Erythroblast (primary cell): ENCODE results near the gene SMYD1.

Experiments
- DNase-seq, 2 experiments: peaks; one replicate each; lab custom pipeline; 2025; lab: John Stamatoyannopoulos, UW
- GATA1 ChIP-seq: IDR thresholded peaks from 2 replicates; pipeline ENCODE4 v1.6.1; 2011; ENCODE audit warnings: low read depth, mild to moderate bottlenecking, control low read depth, low read length, moderate library complexity
- POLR2A ChIP-seq: IDR thresholded peaks from 2 replicates; pipeline ENCODE4 v1.6.1; 2011; ENCODE audit warnings: mild to moderate bottlenecking, low read length

The SMYD1 gene

GRCh38 chr2:88146590-88146989, 79.0 kb downstream of the SMYD1 start:
- TF ChIP-seq POLR2A (no peak), GATA1 (no peak)

GRCh38 chr2:88147145-88147544, 79.5 kb downstream of the SMYD1 start:
- DNase-seq: no peak
- no peak for TF ChIP-seq GATA1
- TF ChIP-seq POLR2A: no peak

More at GRCh38 chr2:88146590-88146989, 79.0 kb downstream of the SMYD1 start:
- DNase-seq: no peak

GRCh38 chr2:88148929-88149438, 81.4 kb downstream of the SMYD1 start:
- DNase-seq: no peak
- TF ChIP-seq POLR2A (no peak), GATA1 (no peak)

GRCh38 chr2:88159481-88159880, 91.9 kb downstream of the SMYD1 start:
- no peak for TF ChIP-seq POLR2A
- no peak for TF ChIP-seq GATA1
- DNase-seq: no peak

- TF ChIP-seq GATA1 (no peak), POLR2A (no peak)
- DNase-seq: peak; percentile 66 to 78
These were observed 92.4 kb downstream of the SMYD1 start for GRCh38 chr2:88159955-88160415.

GRCh38 chr2:88160517-88160916, 92.9 kb downstream of the SMYD1 start:
- no peak for DNase-seq
- TF ChIP-seq GATA1: no peak
- TF ChIP-seq POLR2A: no peak

GRCh38 chr2:88161446-88162244, 94.0 kb downstream of the SMYD1 start:
- DNase-seq: no peak
- TF ChIP-seq GATA1 (no peak), POLR2A (no peak)
